GM12864 (cell line): ENCODE data around the gene OPRD1.
"Not testable (repeated sequence)": the region's sequence is repeated elsewhere in the genome, so short reads cannot be mapped to it uniquely, and the experiment has no call there.

Experiments used
- DNase-seq: peaks from one replicate; pipeline ENCODE4 v3.0.0-alpha.2; 2011; ENCODE audit warnings: low read depth
- H3K4me3 ChIP-seq: 2 replicates; pipeline ENCODE4 v1.5.1; 2011; ENCODE audit warnings: mild to moderate bottlenecking, low read depth, low read length, control low read depth
- TF ChIP-seq, protein P1 (sequence below): IDR thresholded peaks from 2 replicates; pipeline ENCODE4 v1.5.1; 2011; ENCODE audit warnings: low read depth, mild to moderate bottlenecking, moderate library complexity, low read length, control low read depth, inconsistent platforms; ENCODE audit errors: missing control alignments

The OPRD1 gene

DNA sequence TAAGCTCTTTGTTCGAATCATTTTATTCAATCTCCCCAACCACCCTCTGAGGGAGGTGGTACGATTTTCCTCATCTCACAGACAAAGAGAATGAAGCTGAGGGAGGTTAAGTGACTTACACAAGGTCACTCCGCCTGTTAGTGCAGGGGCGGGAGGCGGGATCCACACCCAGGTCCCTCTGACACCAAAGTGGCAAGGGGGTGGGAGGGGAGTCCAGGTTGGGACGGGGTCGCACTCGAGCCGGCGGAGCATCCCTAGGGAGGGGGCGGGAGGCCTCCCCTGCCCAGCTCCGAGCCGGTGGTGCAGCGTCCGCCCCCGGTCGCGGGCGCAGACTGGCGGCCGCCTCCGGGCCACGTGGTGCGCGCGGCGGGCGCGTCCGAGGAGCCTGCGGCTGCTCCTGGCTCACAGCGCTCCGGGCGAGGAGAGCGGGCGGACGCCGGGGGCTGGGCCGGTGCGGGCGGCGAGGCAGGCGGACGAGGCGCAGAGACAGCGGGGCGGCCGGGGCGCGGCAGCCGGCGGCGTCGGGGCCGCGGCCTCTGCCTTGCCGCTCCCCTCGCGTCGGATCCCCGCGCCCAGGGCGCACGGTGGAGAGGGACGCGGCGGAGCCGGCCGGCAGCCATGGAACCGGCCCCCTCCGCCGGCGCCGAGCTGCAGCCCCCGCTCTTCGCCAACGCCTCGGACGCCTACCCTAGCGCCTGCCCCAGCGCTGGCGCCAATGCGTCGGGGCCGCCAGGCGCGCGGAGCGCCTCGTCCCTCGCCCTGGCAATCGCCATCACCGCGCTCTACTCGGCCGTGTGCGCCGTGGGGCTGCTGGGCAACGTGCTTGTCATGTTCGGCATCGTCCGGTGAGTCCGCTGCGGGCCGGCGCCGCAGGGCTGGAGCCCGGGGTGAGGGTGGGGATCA, at the start of gene OPRD1:
Gene OPRD1 (plus strand): TSS at position 405 of the 903 bp plus-strand sequence. CDS start 214 bp downstream, at position 619.
- TF ChIP-seq, protein P1, sequence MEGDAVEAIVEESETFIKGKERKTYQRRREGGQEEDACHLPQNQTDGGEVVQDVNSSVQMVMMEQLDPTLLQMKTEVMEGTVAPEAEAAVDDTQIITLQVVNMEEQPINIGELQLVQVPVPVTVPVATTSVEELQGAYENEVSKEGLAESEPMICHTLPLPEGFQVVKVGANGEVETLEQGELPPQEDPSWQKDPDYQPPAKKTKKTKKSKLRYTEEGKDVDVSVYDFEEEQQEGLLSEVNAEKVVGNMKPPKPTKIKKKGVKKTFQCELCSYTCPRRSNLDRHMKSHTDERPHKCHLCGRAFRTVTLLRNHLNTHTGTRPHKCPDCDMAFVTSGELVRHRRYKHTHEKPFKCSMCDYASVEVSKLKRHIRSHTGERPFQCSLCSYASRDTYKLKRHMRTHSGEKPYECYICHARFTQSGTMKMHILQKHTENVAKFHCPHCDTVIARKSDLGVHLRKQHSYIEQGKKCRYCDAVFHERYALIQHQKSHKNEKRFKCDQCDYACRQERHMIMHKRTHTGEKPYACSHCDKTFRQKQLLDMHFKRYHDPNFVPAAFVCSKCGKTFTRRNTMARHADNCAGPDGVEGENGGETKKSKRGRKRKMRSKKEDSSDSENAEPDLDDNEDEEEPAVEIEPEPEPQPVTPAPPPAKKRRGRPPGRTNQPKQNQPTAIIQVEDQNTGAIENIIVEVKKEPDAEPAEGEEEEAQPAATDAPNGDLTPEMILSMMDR: no peak
- H3K4me3 ChIP-seq: no peak within 1 kb of the TSS
- DNase-seq: no peak

DNA sequence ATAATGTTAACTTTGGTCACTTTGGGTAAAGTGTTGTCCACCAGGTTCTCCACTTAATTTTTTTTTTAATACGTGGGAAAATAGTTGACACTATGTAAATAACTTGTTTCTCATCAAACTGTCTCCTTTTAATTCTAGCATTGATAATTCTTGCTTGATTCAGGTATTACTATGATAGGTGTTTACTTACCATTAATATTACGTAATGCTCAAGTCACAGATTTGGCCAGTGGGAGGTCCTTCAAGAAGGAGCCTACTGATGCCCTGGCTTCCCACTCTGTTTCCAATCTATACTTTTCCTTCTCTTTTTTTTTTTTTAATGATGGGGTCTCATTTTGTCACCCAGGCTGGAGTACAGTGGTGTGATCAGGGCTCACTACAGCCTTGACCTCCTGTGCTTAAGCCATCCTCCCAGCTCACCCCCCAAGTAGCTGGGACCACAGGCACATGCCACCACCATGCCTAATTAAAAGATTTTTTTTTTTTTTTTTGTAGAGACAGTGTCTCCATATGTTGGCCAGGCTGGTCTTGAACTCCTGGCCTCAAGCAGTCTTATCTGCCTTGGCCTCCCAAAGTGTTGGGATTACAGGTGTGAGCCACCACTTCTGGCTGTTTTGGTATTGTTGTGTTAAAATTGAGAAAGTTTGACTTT, 45.3 kb upstream of the OPRD1 start:
- TF ChIP-seq, protein P1: no peak
- no peak for DNase-seq
- no peak overlapping the region for H3K4me3 ChIP-seq

DNA sequence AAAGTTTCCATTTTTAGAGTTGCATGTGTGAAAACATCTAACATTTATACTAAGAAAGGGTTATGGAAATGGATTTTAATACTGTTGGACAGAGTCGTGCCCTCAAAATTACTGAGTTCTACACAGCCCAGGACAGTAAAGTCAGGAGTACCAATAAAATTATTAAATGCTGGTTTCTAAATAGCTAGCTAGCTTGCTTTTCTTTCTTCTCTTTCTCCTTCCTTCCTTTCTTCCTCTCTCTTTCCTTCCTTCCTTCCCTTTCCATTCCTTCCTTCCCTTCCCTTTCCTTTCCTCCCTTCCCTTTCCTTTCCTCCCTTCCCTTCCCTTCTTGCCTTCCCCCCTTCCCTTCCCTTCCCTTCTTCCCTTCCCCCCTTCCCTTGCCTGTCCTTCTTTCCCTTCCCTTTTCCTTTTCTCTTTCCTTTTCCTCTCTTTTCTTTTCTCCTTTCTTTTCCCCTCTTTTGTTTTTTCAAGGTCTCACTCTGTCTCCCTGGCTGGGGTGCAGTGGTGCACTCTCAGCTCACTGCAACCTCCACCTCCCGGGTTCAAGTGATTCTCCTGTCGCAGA, 41.3 kb upstream of the OPRD1 start:
- no peak for DNase-seq
- no peak overlapping the region for H3K4me3 ChIP-seq
- TF ChIP-seq, protein P1: no peak

DNA sequence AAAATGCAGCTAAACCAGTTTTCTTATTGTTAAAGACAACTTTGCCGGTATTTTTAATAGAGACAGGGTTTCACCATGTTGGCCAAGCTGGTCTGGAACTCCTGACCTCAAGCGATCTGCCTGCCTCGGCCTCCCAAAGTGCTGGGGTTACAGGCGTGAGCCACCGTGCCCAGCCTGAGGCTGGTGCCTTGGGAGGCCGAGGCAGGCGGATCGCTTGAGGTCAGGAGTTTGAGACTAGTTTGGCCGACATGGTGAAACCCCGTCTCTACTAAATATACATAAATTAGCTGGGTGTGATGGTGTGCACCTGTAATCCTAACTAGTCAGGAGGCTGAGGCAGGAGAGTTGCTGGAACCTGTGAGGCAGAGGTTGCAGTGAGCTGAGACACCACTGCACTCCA, 40.0 kb upstream of the OPRD1 start:
- DNase-seq, H3K4me3 ChIP-seq: not testable (repeated sequence)

DNA sequence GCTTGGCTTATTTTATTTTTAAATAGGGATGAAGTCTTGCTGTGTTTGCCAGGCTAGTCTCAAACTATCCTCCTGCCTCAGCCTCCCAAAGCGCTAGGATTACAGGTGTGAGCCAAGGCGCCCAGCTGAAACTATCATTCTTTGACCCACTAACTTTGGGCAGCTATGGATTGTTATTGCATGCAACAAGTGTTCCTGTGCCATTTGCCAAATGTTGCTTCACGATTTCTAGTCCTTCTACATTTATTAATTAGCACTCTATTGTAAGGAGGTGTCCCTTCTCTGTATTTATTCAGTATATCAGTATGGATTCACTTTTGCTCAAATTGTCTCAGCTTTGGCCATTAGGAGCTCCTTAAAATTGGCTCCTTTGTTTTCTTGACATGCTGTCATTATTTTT, 38.9 kb upstream of the OPRD1 start:
- DNase-seq: no peak
- H3K4me3 ChIP-seq: no peak overlapping the region
- TF ChIP-seq, protein P1: no peak

DNA sequence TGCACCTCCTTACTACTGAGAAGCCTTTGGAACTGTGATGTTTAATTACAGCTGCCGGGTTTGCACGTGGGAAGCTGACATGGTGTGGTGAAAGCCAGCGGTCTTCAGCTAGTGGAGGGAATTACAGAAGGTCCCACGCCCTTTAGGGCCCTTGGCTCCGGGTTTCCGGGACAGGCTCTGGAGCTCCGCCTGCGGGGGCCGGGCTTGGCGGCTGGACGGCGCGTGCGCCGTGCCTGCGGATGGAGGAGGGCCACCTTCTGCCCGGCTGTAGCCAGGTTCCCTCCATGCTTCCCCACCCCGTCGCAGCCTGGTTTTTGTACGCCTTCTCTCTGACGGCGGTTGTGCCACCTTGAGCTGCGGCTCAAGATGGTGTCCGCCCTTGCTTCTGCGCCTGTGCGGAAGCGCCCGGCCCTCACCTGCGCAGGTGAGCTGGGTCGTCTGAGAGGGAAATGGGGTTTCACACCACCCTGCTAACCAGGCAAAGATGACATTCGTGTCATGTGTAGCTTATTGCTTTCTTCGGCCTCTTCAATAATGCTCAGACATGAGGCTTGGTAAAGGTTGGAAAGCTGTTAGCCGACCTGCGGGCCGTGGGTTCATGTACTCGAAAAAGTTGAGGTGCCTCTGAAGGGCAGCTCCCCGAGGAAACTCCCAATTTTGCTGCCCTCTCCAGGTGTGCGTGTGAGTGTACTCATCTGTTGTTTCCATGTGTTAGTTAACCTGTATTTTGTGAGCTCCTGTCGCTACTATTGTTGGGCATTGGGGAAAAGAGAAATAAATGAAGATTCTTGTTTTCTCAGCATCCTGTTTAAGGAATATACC, 36.6 kb upstream of the OPRD1 start:
- TF ChIP-seq, protein P1: no peak
- DNase-seq: no peak
- H3K4me3 ChIP-seq: no peak overlapping the region; the same call in none of the 2 replicates
